ENCODE measurements around the gene MDP1.

- no peak for TF ChIP-seq CTCF (IDR thresholded peaks at IDR 0.05)
- TF ChIP-seq POLR2A (IDR thresholded peaks at IDR 0.05; ENCODE audit: low read depth): no peak
Observed at GRCh38 chr14:24254630-24255392, 38.9 kb upstream of the MDP1 start.
